Measurements from ENCODE around the gene PDP2. TPM values are rescaled to one million over a fixed set of nuclear protein-coding genes. Genes with fewer than 3 reads are reported as not detected.

PDP2 gene
- total RNA-seq, 1 donor from 2014 or later, result 2.4 TPM

- no peak for DNase-seq (ENCODE audit: low read depth)
- no peak overlapping the region for H3K4me3 ChIP-seq (ENCODE audit: low read depth, low read length)
- TF ChIP-seq CTCF (conservative IDR thresholded peaks at IDR 0.05; ENCODE audit: low read depth, low read length), result no peak
These were observed 28.9 kb upstream of the PDP2 start for GRCh38 chr16:66851166-66851964.

DNA sequence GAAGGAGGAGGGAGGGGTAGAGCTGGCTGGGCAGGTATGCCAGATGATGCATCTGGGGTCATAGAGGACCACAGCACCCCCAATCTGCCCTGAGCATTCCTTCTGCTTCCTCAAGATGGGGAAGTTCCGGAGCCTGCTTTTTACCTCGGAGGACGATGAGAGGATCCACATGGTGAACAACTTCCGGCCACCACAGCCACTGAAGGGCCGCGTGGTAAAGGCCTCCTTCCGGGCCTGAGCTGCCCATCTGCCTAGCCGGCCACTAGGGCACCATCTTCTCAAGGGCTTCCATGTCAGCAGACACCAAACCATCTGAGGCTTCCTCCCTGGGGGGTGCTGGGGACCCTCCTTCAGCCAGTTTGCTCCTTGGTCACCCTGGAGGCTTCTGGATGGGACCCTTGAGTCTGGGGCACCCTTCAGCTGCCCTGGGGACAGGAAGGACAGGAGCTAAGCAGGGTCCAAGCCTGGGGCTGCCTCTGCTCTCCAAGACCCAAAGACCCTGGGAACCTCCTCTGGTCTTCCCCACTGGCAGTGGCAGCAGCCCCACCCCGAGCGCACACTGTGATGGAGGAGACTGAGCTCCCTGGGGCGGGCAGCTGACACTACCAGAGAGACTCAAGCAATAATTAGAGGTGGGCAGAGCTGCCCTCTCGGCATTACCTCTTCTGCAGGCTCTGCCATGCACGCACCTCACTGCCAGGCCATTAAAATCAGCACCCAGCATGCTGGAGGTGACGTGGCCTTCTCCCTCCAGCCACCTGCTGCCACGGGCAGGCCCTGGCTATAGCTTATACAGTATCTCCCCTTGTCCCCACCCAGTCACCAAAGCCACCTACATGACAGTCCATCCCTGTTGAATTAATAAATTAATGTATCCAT is 26.8 kb upstream of the PDP2 start:
- no peak overlapping the region for H3K4me3 ChIP-seq (ENCODE audit: low read depth, low read length)
- DNase-seq (ENCODE audit: low read depth), result no peak
- no peak for TF ChIP-seq CTCF (conservative IDR thresholded peaks at IDR 0.05; ENCODE audit: low read depth, low read length)

DNA sequence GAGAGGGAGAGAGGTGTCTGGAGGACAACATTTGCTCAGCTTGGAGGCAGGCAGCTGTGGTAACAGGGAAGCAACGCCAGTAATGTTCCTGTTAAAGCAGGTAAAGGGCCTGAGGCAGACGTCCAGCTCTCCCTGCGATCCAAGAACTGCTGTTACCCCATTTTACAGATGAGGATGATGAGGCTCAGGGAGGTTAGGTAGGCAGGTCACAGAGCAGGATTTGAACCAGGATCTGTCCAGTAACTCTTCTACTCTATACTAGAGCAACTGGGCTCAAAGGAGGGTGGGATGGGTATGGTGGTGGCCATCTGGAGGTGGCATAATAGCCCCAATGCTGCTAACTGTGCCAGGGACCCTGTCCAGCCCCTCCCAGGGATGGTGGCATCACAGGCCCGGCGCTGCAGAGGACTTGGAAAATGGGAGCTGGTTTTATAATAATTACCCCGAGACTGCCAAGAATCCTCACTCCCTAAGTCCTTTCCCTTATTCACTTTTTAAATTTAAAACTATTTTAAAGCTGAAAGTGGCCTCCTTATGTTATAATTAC is 24.1 kb upstream of the PDP2 start:
- no peak overlapping the region for H3K4me3 ChIP-seq (ENCODE audit: low read depth, low read length)
- DNase-seq (ENCODE audit: low read depth), result no peak
- TF ChIP-seq CTCF (conservative IDR thresholded peaks at IDR 0.05; ENCODE audit: low read depth, low read length), result no peak

GRCh38 chr16:66856801-66857200 is 23.5 kb upstream of the PDP2 start:
- TF ChIP-seq CTCF (conservative IDR thresholded peaks at IDR 0.05; ENCODE audit: low read depth, low read length), result no peak
- DNase-seq (ENCODE audit: low read depth), result no peak
- H3K4me3 ChIP-seq (ENCODE audit: low read depth, low read length), result no peak overlapping the region

DNA sequence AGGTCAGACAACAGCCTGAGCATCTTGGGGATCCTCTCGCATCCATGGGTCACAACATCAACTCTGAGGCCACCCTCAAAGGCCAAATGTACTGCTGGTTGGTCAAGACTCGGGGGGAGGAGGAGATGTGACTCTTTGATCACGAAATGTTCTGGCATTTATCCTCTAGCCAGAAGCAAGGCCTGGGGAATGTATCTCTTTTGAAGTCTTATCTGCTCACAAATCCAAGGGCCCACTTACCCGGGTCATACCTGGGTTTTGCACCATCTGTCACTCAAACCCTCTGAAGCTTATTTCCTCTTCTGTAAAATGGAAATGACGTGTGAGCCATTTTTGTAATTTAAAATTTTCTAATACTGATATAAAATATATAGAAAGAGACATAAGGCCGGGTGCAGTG is 22.9 kb upstream of the PDP2 start:
- no peak overlapping the region for H3K4me3 ChIP-seq (ENCODE audit: low read depth, low read length)
- TF ChIP-seq CTCF (conservative IDR thresholded peaks at IDR 0.05; ENCODE audit: low read depth, low read length), result no peak

GRCh38 chr16:66858740-66859396 is 21.4 kb upstream of the PDP2 start:
- H3K4me3 ChIP-seq (ENCODE audit: low read depth, low read length), result no peak overlapping the region
- TF ChIP-seq CTCF (conservative IDR thresholded peaks at IDR 0.05; ENCODE audit: low read depth, low read length), result no peak
- DNase-seq (ENCODE audit: low read depth), result no peak

More for the DNA sequence above, 22.9 kb upstream of the PDP2 start:
- DNase-seq (ENCODE audit: low read depth), result no peak
